ENCODE results near the gene EFR3B.

EFR3B gene

DNA sequence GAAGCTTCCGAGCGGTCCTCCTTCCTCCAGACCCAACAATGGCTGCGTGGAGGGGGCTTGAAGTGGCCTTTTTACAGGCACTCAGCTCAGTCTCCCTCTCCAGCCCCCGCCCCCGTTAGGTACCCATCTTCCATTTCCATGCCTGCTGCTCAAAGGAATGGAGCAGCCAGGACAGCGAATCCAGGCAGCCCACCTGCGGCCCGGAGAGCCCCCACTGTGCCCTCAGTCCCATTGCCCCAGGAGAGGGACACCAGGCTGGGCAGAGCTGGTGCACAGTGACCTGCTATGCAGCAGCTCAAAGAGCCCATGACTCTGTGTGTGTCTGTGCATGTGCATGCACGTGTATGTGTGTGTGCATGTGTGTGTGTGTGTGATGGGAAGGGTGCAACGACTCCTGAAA, 137.1 kb downstream of the EFR3B start:
- H3K9me2 ChIP-seq (replicated peaks; ENCODE audit: control insufficient read depth, low read length), result no peaks in the 10 kb centered on the region
- H4K20me1 ChIP-seq (ENCODE audit: control insufficient read depth, insufficient read depth, low read depth, low read length), result no peaks in the 10 kb centered on the region
- no peaks in the 10 kb centered on the region for H3K4me1 ChIP-seq (ENCODE audit: control insufficient read depth, low read length)
- H3K4me3 ChIP-seq (ENCODE audit: low read length), result no peak overlapping the region
- H3K27me3 ChIP-seq (ENCODE audit: control insufficient read depth, low read length), result peaks cover 25% of the 10 kb centered on the region
- no peaks in the 10 kb centered on the region for H3K79me2 ChIP-seq (ENCODE audit: control insufficient read depth, low read length)
- H3K4me2 ChIP-seq (ENCODE audit: low read length), result no peak overlapping the region
- H3K9me3 ChIP-seq (ENCODE audit: control insufficient read depth, insufficient read depth, low read length), result no peaks in the 10 kb centered on the region
- H3K27ac ChIP-seq (ENCODE audit: low read depth, low read length), result no peak overlapping the region
- no peaks in the 10 kb centered on the region for H3K36me3 ChIP-seq (ENCODE audit: control insufficient read depth, low read length)
- no peak for TF ChIP-seq EZH2phosphoT487 (IDR thresholded peaks at IDR 0.05; ENCODE audit: borderline replicate concordance, low read length)
- TF ChIP-seq, protein P1, sequence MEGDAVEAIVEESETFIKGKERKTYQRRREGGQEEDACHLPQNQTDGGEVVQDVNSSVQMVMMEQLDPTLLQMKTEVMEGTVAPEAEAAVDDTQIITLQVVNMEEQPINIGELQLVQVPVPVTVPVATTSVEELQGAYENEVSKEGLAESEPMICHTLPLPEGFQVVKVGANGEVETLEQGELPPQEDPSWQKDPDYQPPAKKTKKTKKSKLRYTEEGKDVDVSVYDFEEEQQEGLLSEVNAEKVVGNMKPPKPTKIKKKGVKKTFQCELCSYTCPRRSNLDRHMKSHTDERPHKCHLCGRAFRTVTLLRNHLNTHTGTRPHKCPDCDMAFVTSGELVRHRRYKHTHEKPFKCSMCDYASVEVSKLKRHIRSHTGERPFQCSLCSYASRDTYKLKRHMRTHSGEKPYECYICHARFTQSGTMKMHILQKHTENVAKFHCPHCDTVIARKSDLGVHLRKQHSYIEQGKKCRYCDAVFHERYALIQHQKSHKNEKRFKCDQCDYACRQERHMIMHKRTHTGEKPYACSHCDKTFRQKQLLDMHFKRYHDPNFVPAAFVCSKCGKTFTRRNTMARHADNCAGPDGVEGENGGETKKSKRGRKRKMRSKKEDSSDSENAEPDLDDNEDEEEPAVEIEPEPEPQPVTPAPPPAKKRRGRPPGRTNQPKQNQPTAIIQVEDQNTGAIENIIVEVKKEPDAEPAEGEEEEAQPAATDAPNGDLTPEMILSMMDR (IDR thresholded peaks at IDR 0.05; ENCODE audit: low read depth, low read length, poor library complexity, severe bottlenecking), result no peak
- H3F3A ChIP-seq (ENCODE audit: control insufficient read depth, insufficient read depth), result no peaks in the 10 kb centered on the region

DNA sequence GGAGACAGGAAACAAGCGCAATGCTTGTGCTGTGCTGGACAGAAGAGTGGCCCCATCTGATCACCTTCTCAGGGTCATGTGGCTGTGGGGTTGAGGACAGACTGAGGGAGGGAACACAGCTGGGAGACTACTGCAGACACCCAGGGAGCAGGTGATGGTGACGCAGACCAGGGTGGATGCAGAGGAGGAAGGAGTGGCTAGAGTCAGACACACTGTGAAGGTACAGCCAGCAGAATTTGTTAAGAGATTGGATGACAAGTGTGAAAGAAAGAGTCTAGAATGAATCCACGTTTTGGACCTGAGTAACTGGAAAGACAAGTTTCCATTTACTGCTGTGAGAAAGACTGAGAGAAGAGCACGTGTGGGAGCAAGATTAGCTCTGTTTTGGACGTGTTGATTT, 142.4 kb downstream of the EFR3B start:
- no peak for TF ChIP-seq EZH2phosphoT487 (IDR thresholded peaks at IDR 0.05; ENCODE audit: borderline replicate concordance, low read length)
- TF ChIP-seq, protein P1 (IDR thresholded peaks at IDR 0.05; ENCODE audit: low read depth, low read length, poor library complexity, severe bottlenecking), result no peak
- Histone ChIP-seq H3K36me3 (ENCODE audit: control insufficient read depth, low read length) (no peaks in the 10 kb centered on the region), H3K4me1 (ENCODE audit: control insufficient read depth, low read length) (no peaks in the 10 kb centered on the region), H3K4me2 (ENCODE audit: low read length) (no peak overlapping the region), H3F3A (ENCODE audit: control insufficient read depth, insufficient read depth) (no peaks in the 10 kb centered on the region), H3K4me3 (ENCODE audit: low read length) (no peak overlapping the region), H3K9me2 (replicated peaks; ENCODE audit: control insufficient read depth, low read length) (no peaks in the 10 kb centered on the region), H3K9me3 (ENCODE audit: control insufficient read depth, insufficient read depth, low read length) (no peaks in the 10 kb centered on the region), H3K27me3 (ENCODE audit: control insufficient read depth, low read length) (peaks cover 10% of the 10 kb centered on the region), H3K79me2 (ENCODE audit: control insufficient read depth, low read length) (no peaks in the 10 kb centered on the region), H4K20me1 (ENCODE audit: control insufficient read depth, insufficient read depth, low read depth, low read length) (no peaks in the 10 kb centered on the region), H3K27ac (ENCODE audit: low read depth, low read length) (no peak overlapping the region)

DNA sequence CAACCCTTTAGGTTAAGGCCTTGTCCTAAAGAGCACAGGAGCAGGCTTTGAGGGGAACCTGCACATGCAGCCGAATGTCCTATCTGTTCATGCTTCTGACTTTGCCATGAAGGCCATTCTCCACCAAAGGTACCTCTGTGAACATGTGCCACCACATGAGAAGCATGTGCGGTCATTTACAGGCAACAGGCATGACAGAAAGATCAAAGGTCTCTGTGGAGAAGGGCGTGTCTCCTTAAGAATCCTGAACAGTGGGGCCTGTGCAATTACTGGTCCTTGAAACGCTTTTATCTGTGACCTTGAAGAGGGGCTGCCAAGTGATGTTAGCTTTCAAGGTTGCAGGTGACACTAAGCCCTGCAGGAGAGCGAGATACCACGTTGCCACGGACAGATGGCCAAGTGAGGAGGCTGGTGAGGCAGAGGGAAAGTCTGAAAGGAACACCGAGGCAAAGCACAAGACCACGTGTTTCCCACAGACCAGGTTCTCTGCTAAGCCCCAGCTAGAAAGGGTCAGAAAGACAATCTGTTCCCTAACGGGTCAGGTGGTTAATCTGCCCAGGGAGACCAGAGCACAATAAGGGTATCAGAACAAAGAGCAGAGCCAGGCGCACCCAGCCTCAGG, 146.0 kb downstream of the EFR3B start:
- H3K4me3 ChIP-seq (ENCODE audit: low read length), result no peak overlapping the region
- H3K27me3 ChIP-seq (ENCODE audit: control insufficient read depth, low read length), result peaks cover 10% of the 10 kb centered on the region
- no peak overlapping the region for H3K27ac ChIP-seq (ENCODE audit: low read depth, low read length)
- no peak overlapping the region for H3K4me2 ChIP-seq (ENCODE audit: low read length)
- no peaks in the 10 kb centered on the region for H3K36me3 ChIP-seq (ENCODE audit: control insufficient read depth, low read length)
- H3F3A ChIP-seq (ENCODE audit: control insufficient read depth, insufficient read depth), result no peaks in the 10 kb centered on the region
- no peak for TF ChIP-seq EZH2phosphoT487 (IDR thresholded peaks at IDR 0.05; ENCODE audit: borderline replicate concordance, low read length)
- TF ChIP-seq, protein P1 (IDR thresholded peaks at IDR 0.05; ENCODE audit: low read depth, low read length, poor library complexity, severe bottlenecking), result no peak
- no peaks in the 10 kb centered on the region for H4K20me1 ChIP-seq (ENCODE audit: control insufficient read depth, insufficient read depth, low read depth, low read length)
- H3K9me3 ChIP-seq (ENCODE audit: control insufficient read depth, insufficient read depth, low read length), result no peaks in the 10 kb centered on the region
- peaks cover 13% of the 10 kb centered on the region for H3K4me1 ChIP-seq (ENCODE audit: control insufficient read depth, low read length)
- H3K9me2 ChIP-seq (replicated peaks; ENCODE audit: control insufficient read depth, low read length), result no peaks in the 10 kb centered on the region
- no peaks in the 10 kb centered on the region for H3K79me2 ChIP-seq (ENCODE audit: control insufficient read depth, low read length)
